T-helper 2 cell treated with Interferon-gamma antibody and Interleukin-4, amounts not matched to agents 100 ng/mL and 5 ng/mL, for 36 hours (primary cell): ENCODE measurements around the gene LGR6. TPM values are rescaled to one million over a fixed set of nuclear protein-coding genes. Genes with fewer than 3 reads are reported as not detected.
"Not testable (repeated sequence)": the region's sequence is repeated elsewhere in the genome, so short reads cannot be mapped to it uniquely, and the experiment has no call there.

Source experiments
- intact Hi-C: fragments of 100-400 bp; cut with micrococcal nuclease; formaldehyde crosslinking; loops from one replicate; pipeline ENCODE4 v1.15.1; 2023
- total RNA-seq: library from RNA; stranded (reverse); gene quantifications from 2 replicates; pipeline ENCODE4 v1.2.3, GENCODE V29; 2022

Gene LGR6
- total RNA-seq, 1 donor from 2014 or later: 0.43 TPM

GRCh38 chr1:202171292-202172014 lies 22.1 kb upstream of the LGR6 start:
- intact Hi-C loops: no loop called here

GRCh38 chr1:202172015-202172355 lies 21.6 kb upstream of the LGR6 start:
- intact Hi-C loops: no loop called here

GRCh38 chr1:202173993-202174392 lies 19.6 kb upstream of the LGR6 start:
- intact Hi-C loops: no loop called here

GRCh38 chr1:202176949-202177927 lies 16.4 kb upstream of the LGR6 start:
- intact Hi-C loops: no loop called here

- intact Hi-C loops: loop anchor here (10.0 kb wide), 1 partner anchor 535 kb away; the partner anchor contains the start of gene SYT2
Measured at GRCh38 chr1:202179828-202180750, 13.5 kb upstream of the LGR6 start.

GRCh38 chr1:202180751-202181139 lies 12.9 kb upstream of the LGR6 start:
- intact Hi-C loops: loop anchor here (10.0 kb wide), 1 partner anchor 534 kb away; the partner anchor contains the start of gene SYT2

DNA sequence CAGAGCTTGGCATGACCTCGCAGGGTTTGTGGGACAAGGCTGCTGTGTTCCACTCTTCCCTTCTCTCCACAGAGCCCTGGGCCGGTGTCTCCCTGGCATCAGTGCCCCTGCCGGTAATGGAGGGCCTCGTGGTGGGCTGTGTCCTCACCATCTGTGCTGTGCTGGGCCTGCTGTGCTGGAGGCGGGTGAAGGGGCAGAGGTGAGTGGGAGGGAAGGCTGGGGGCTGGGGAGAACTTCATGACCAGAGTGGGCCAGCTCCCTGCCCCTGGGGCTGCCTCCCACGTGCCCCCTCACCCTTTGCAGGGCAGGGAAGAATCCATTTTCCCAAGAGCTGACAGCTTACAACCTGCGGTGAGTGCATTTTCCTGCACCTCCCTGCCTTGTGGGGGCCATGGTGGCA lies 12.0 kb upstream of the LGR6 start:
- intact Hi-C loops: loop anchor here (10.0 kb wide), 1 partner anchor 533 kb away; the partner anchor contains the start of gene SYT2

DNA sequence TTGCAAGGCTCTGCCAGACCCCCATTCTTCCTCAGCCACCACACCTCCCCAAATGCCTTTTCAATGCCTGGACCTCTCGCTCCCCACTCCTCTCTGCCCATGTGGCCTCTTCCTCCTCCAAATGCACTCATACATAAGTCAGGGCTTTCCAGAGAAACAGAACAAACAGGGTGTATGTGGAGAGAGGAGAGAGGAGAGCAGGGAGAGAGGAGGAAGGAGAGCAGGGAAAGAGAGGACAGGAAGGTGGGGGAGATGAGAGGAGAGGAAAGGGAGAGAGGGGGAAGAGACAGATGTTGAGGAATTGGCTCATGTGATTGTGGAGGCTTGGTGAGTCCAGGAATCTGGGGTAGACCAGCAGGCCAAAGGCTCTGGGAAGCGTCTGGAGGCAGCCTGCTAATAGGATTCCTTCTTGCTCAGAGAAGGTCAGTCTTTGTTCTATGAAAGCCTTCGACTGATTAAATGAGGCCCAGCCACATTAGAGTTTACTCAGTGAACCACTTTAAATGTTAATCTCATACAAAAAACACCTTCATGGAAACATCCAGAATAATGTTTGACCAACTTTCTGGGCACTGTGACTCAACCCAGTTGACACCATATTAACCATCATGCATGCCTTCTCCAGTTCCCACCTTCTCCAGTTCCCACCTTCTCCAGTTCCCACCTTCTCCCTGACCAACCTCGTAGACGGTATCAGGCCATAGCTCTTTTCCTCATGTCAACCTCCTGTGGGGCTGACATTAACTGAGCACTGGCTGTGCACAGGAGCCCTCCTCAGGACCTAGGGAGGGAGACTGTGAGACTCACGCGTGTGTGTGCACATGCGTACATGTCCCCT lies 11.3 kb upstream of the LGR6 start:
- intact Hi-C loops: loop anchor here (10.0 kb wide), 1 partner anchor 533 kb away; the partner anchor contains the start of gene SYT2

DNA sequence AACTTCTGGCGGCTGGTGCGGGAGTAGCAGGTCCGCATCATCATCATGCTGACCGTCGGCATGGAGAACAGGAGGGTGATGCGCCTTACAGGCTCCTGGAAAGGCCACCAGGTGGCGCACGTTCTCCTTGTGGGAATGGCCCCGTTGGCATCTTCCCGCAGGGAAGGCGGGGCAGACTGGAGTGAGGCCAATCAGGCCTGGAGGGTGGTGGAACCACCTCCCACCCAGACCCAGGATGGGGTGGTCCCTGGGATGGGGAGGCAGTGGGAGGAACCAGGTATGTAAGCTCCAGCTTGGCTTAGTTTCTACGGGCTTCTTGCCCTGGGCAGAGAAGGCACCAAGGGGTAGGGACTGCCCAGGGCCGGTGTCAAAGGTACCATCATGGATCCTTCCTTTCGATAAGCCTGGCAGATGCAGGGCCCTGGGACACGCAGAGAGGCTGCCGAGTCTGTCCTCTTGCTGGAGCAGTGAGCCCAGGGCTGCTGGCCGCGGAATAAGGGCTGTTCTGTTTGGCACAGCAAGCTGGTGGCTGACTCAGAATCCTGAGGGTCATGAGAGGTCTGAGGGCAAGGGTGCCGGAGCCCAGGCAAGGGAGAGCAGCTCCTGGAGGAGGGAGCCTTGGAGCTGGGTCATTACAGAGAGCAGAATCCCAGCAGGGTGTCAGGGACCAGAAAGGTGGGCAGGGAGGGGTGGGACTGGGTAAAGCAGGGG lies 8.7 kb upstream of the LGR6 start:
- intact Hi-C loops: loop anchor here (10.0 kb wide), 1 partner anchor 530 kb away; the partner anchor contains the start of gene SYT2

GRCh38 chr1:202186327-202186726 lies 7.3 kb upstream of the LGR6 start:
- intact Hi-C loops: loop anchor here (10.0 kb wide), 1 partner anchor 528 kb away; the partner anchor contains the start of gene SYT2

DNA sequence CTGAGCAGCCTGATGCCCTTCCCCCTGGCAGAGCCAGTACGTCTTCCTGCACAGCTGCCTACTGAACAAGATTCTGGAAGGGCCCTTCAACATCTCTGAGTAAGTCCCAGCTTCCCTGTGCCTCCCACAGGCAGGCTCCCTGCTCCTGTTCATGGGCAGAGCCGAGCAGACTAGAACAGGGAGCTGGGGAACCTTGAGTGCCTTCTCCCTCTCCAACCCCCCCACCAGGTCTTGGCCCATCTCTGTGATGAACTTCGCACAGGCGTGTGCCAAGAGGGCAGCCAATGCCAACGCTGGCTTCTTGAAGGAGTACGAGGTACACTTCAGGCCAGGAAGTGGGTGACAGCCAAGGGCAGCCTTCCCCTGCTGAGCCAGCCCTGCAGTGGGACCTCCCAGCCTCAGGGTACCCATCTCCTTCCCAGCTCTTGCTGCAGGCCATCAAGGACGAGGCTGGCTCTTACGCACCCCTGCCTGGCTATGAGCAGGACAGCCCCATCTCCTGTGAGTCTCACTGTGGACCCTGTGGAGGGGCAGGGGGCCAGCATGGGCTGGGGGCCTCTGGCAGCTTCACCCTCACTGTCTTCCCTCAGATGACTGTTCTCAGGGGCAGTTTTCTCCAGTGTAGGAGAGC lies 6.4 kb upstream of the LGR6 start:
- intact Hi-C loops: loop anchor here (10.0 kb wide), 1 partner anchor 528 kb away; the partner anchor contains the start of gene SYT2

GRCh38 chr1:202187697-202188407 lies 5.7 kb upstream of the LGR6 start:
- intact Hi-C loops: loop anchor here (10.0 kb wide), 1 partner anchor 527 kb away; the partner anchor contains the start of gene SYT2

GRCh38 chr1:202189001-202189790 lies 4.4 kb upstream of the LGR6 start:
- intact Hi-C loops: loop anchor here (1.0 to 10.0 kb wide), 2 partner anchors 126 to 526 kb away; partner anchors contain the start of gene SYT2

GRCh38 chr1:202189918-202190715 lies 3.5 kb upstream of the LGR6 start:
- intact Hi-C loops: loop anchor here (1.0 to 10.0 kb wide), 2 partner anchors 125 to 525 kb away; partner anchors contain the start of gene SYT2

GRCh38 chr1:202191391-202191790 lies 2.2 kb upstream of the LGR6 start:
- intact Hi-C loops: not testable (repeated sequence)
